Central memory CD8-positive, alpha-beta T cell (primary cell): ENCODE results near the gene NDUFAF5.
A peak's percentile ranks its signal among the peaks of the same experiment; 100 is the strongest.
"Not testable (repeated sequence)": the region's sequence is repeated elsewhere in the genome, so short reads cannot be mapped to it uniquely, and the experiment has no call there.

Experiments used
- ATAC-seq: fragments of 150-1000 bp; cut with Tn5 transposase; replicated peaks from 2 replicates; pipeline ENCODE4 v1.10.0; 2022; ENCODE audit warnings: mild to moderate bottlenecking, moderate FRiP score, moderate number of reproducible peaks; ENCODE audit not compliant: poor library complexity, severe bottlenecking; ENCODE audit errors: extremely low read depth
- DNase-seq, 2 donors: peaks; one replicate each; pipeline ENCODE4 v3.0.0; 2021; ENCODE audit warnings: low spot score in 2 of 2
- H3K27ac Mint-ChIP-seq: one replicate; pipeline ENCODE4 v1.8.0; 2022; ENCODE audit warnings: low read depth, mild to moderate bottlenecking, moderate library complexity, mixed read lengths
- H3K27me3 Mint-ChIP-seq: one replicate; pipeline ENCODE4 v1.8.0; 2022; ENCODE audit warnings: mixed read lengths
- H3K36me3 Mint-ChIP-seq: one replicate; pipeline ENCODE4 v1.8.0; 2022; ENCODE audit warnings: mild to moderate bottlenecking, moderate library complexity, mixed read lengths; ENCODE audit not compliant: insufficient read depth
- H3K4me1 Mint-ChIP-seq: one replicate; pipeline ENCODE4 v1.8.0; 2022; ENCODE audit warnings: mixed read lengths
- H3K4me3 Mint-ChIP-seq: one replicate; pipeline ENCODE4 v1.8.0; 2022; ENCODE audit warnings: mild to moderate bottlenecking, moderate library complexity, mixed read lengths
- H3K9me3 Mint-ChIP-seq: one replicate; pipeline ENCODE4 v1.8.0; 2022; ENCODE audit warnings: mixed read lengths

NDUFAF5 gene

GRCh38 chr20:13758884-13759283, 25.9 kb upstream of the NDUFAF5 start:
- H3K27ac Mint-ChIP-seq, result no peak overlapping the region
- no peaks in the 10 kb centered on the region for H3K4me1 Mint-ChIP-seq
- no peaks in the 10 kb centered on the region for H3K9me3 Mint-ChIP-seq
- ATAC-seq (no peak), DNase-seq (no peak)
- H3K27me3 Mint-ChIP-seq, result no peaks in the 10 kb centered on the region
- H3K4me3 Mint-ChIP-seq, result no peak overlapping the region
- peaks cover 19% of the 10 kb centered on the region for H3K36me3 Mint-ChIP-seq

GRCh38 chr20:13760451-13760946, 24.3 kb upstream of the NDUFAF5 start:
- not testable (repeated sequence) for H3K4me1 Mint-ChIP-seq, H3K27ac Mint-ChIP-seq, H3K27me3 Mint-ChIP-seq, DNase-seq, H3K9me3 Mint-ChIP-seq, ATAC-seq, H3K4me3 Mint-ChIP-seq
- H3K36me3 Mint-ChIP-seq, result peaks cover 26% of the 10 kb centered on the region

- H3K36me3 Mint-ChIP-seq, result peaks cover 34% of the 10 kb centered on the region
- ATAC-seq (no peak), DNase-seq (no peak)
- H3K27me3 Mint-ChIP-seq, result no peaks in the 10 kb centered on the region
- H3K4me1 Mint-ChIP-seq, result peaks cover 7% of the 10 kb centered on the region
- peaks cover 5% of the 10 kb centered on the region for H3K9me3 Mint-ChIP-seq
- H3K4me3 Mint-ChIP-seq, result no peak overlapping the region
- no peak overlapping the region for H3K27ac Mint-ChIP-seq
Observed at GRCh38 chr20:13765299-13765698, 19.5 kb upstream of the NDUFAF5 start.

- no peaks in the 10 kb centered on the region for H3K27me3 Mint-ChIP-seq
- no peak overlapping the region for H3K4me3 Mint-ChIP-seq
- H3K9me3 Mint-ChIP-seq, result peaks cover 5% of the 10 kb centered on the region
- H3K4me1 Mint-ChIP-seq, result peaks cover 7% of the 10 kb centered on the region
- ATAC-seq, result no peak
- DNase-seq, result no peak
- H3K27ac Mint-ChIP-seq, result no peak overlapping the region
- H3K36me3 Mint-ChIP-seq, result peaks cover 37% of the 10 kb centered on the region
Observed at GRCh38 chr20:13765868-13766416, 18.9 kb upstream of the NDUFAF5 start.

GRCh38 chr20:13770141-13770540, 14.7 kb upstream of the NDUFAF5 start:
- H3K27me3 Mint-ChIP-seq, result no peaks in the 10 kb centered on the region
- H3K36me3 Mint-ChIP-seq, result peaks cover 39% of the 10 kb centered on the region
- no peak overlapping the region for H3K27ac Mint-ChIP-seq
- DNase-seq (no peak), ATAC-seq (no peak)
- H3K4me1 Mint-ChIP-seq, result no peaks in the 10 kb centered on the region
- peaks cover 5% of the 10 kb centered on the region for H3K9me3 Mint-ChIP-seq
- no peak overlapping the region for H3K4me3 Mint-ChIP-seq

GRCh38 chr20:13771853-13772453, 12.9 kb upstream of the NDUFAF5 start:
- DNase-seq, result no peak
- H3K4me1 Mint-ChIP-seq, result peaks cover 4% of the 10 kb centered on the region
- no peaks in the 10 kb centered on the region for H3K27me3 Mint-ChIP-seq
- no peak for ATAC-seq
- peaks cover 34% of the 10 kb centered on the region for H3K36me3 Mint-ChIP-seq
- no peak overlapping the region for H3K27ac Mint-ChIP-seq
- H3K9me3 Mint-ChIP-seq, result no peaks in the 10 kb centered on the region
- no peak overlapping the region for H3K4me3 Mint-ChIP-seq

- H3K36me3 Mint-ChIP-seq, result peaks cover 38% of the 10 kb centered on the region
- no peak overlapping the region for H3K4me3 Mint-ChIP-seq
Observed at GRCh38 chr20:13772529-13772928, 12.3 kb upstream of the NDUFAF5 start.

GRCh38 chr20:13775867-13776266, 9.0 kb upstream of the NDUFAF5 start:
- Mint-ChIP-seq H3K4me1 (peaks cover 16% of the 10 kb centered on the region), H3K27ac (peak overlapping the region; percentile 3), H3K9me3 (no peaks in the 10 kb centered on the region), H3K36me3 (peaks cover 32% of the 10 kb centered on the region), H3K4me3 (no peak overlapping the region), H3K27me3 (no peaks in the 10 kb centered on the region)
- DNase-seq, result no peak
- no peak for ATAC-seq

More at GRCh38 chr20:13772529-13772928, 12.3 kb upstream of the NDUFAF5 start:
- H3K4me1 Mint-ChIP-seq, result peaks cover 9% of the 10 kb centered on the region
- no peak for DNase-seq
- H3K27ac Mint-ChIP-seq, result peak overlapping the region; percentile 33
- ATAC-seq, result no peak
- H3K9me3 Mint-ChIP-seq, result no peaks in the 10 kb centered on the region
- no peaks in the 10 kb centered on the region for H3K27me3 Mint-ChIP-seq

GRCh38 chr20:13777171-13777601, 7.6 kb upstream of the NDUFAF5 start:
- Mint-ChIP-seq H3K27me3 (no peaks in the 10 kb centered on the region), H3K9me3 (no peaks in the 10 kb centered on the region), H3K36me3 (peaks cover 33% of the 10 kb centered on the region), H3K27ac (peak overlapping the region; percentile 41), H3K4me1 (peaks cover 18% of the 10 kb centered on the region), H3K4me3 (no peak overlapping the region)
- ATAC-seq (no peak), DNase-seq (no peak)

- DNase-seq (no peak), ATAC-seq (no peak)
- H3K27me3 Mint-ChIP-seq, result no peaks in the 10 kb centered on the region
- H3K36me3 Mint-ChIP-seq, result peaks cover 32% of the 10 kb centered on the region
- peaks cover 25% of the 10 kb centered on the region for H3K4me1 Mint-ChIP-seq
- no peaks in the 10 kb centered on the region for H3K9me3 Mint-ChIP-seq
- no peak overlapping the region for H3K4me3 Mint-ChIP-seq
- H3K27ac Mint-ChIP-seq, result no peak overlapping the region
Observed at GRCh38 chr20:13778827-13779226, 6.0 kb upstream of the NDUFAF5 start.

- H3K4me3 Mint-ChIP-seq, result peak overlapping the region; percentile 87
- no peak overlapping the region for H3K27ac Mint-ChIP-seq
- H3K36me3 Mint-ChIP-seq, result peaks cover 39% of the 10 kb centered on the region
Observed at GRCh38 chr20:13783528-13783927, 1.3 kb upstream of the NDUFAF5 start.

GRCh38 chr20:13784271-13784892, 446 bp upstream of the NDUFAF5 start:
- peak overlapping the region; percentile 91 for H3K27ac Mint-ChIP-seq
- peak; percentile 16 for ATAC-seq
- H3K4me1 Mint-ChIP-seq, result peaks cover 51% of the 10 kb centered on the region

More at GRCh38 chr20:13783528-13783927, 1.3 kb upstream of the NDUFAF5 start:
- H3K27me3 Mint-ChIP-seq, result no peaks in the 10 kb centered on the region
- no peak for DNase-seq
- no peaks in the 10 kb centered on the region for H3K9me3 Mint-ChIP-seq
- H3K4me1 Mint-ChIP-seq, result peaks cover 51% of the 10 kb centered on the region
- ATAC-seq, result no peak

More at GRCh38 chr20:13784271-13784892, 446 bp upstream of the NDUFAF5 start:
- peak overlapping the region; percentile 87 for H3K4me3 Mint-ChIP-seq
- no peaks in the 10 kb centered on the region for H3K9me3 Mint-ChIP-seq
- no peak for DNase-seq
- no peaks in the 10 kb centered on the region for H3K27me3 Mint-ChIP-seq
- H3K36me3 Mint-ChIP-seq, result peaks cover 42% of the 10 kb centered on the region
